ENCODE measurements around the gene SYT2.

GRCh38 chr1:202568410-202568809 lies 141.8 kb downstream of the SYT2 start:
- no peak for TF ChIP-seq CTCF (IDR thresholded peaks at IDR 0.05 in 2 of 3, conservative IDR thresholded peaks at IDR 0.05 in 1 of 3; ENCODE audit: insufficient read depth in 2 of 3, low read depth in 1 of 3, low read length in 3 of 3)
- TF ChIP-seq ETV5 (CRISPR knock-in tag; IDR thresholded peaks at IDR 0.05; ENCODE audit: low read depth), result no peak
- TF ChIP-seq TARDBP (IDR thresholded peaks at IDR 0.05), result no peak
- TF ChIP-seq SIRT6 (IDR thresholded peaks at IDR 0.05; ENCODE audit: low read depth, low read length), result no peak
- no peak for TF ChIP-seq FOXK1 (CRISPR knock-in tag; IDR thresholded peaks at IDR 0.05; ENCODE audit: borderline replicate concordance)
- no peak for TF ChIP-seq YY1 (IDR thresholded peaks at IDR 0.05; ENCODE audit: borderline replicate concordance in 1 of 3, control insufficient read depth in 1 of 3, extremely low read depth in 1 of 3, insufficient read depth in 3 of 3, insufficient read length in 1 of 3, insufficient replicate concordance in 2 of 3, low read depth in 1 of 3, low read length in 2 of 3)
- TF ChIP-seq NR4A1 (CRISPR knock-in tag; IDR thresholded peaks at IDR 0.05), result no peak
- no peak for TF ChIP-seq NR4A1 (tag; IDR thresholded peaks at IDR 0.05)
- TF ChIP-seq NR2C1 (IDR thresholded peaks at IDR 0.05), result no peak
- no peak for TF ChIP-seq NR2C1 (tag; IDR thresholded peaks at IDR 0.05)
- TF ChIP-seq GTF2A2 (tag; IDR thresholded peaks at IDR 0.05), result no peak
- no peak for TF ChIP-seq GATA2 (CRISPR knock-in tag; IDR thresholded peaks at IDR 0.05)
- no peak for TF ChIP-seq ZBTB26 (CRISPR knock-in tag; IDR thresholded peaks at IDR 0.05)
